ENCODE data around the gene UBN1.

UBN1 gene

DNA sequence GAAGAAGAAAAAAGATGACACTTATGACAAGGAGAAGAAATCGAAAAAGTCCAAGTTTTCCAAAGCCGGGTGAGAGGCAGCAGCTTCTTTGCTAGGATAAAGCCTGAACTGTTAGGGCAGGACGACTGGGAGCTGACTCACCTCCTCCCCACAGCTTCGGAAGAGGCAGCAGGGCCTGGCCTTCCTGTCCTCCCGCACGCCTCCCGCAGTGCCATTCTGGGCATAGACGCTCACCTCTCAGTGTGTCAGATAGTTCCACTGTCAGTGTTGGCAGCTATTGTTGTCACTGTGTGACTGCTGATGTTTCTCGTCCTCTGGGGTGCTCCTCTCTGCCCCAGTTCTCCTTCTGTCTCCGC, 12.6 kb downstream of the UBN1 start:
- DNase-seq: no peak

DNA sequence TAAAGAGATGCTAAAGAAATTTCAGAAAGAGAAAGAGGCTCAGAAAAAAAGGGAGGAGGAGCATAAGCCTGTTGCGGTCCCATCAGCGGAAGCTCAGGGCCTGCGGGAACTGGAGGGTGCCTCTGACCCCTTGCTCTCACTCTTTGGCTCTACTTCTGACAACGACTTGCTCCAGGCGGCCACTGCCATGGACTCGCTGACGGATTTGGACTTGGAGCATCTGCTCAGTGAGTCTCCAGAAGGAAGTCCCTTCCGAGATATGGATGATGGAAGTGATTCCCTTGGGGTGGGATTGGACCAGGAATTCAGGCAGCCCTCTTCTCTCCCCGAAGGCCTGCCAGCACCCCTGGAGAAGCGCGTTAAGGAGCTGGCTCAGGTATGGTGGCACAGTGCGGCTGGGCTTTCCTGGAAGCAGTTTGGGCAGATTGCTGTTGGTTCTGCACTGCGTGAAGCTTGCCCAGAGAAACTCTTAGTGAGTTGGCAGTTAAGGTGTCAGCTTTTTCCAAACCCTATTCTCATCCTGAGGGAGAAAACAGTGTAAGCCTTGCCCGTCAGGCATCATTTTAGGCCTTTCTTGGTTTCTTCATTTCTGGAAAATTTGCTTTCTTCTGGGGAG, 13.6 kb downstream of the UBN1 start:
- DNase-seq: no peak

DNA sequence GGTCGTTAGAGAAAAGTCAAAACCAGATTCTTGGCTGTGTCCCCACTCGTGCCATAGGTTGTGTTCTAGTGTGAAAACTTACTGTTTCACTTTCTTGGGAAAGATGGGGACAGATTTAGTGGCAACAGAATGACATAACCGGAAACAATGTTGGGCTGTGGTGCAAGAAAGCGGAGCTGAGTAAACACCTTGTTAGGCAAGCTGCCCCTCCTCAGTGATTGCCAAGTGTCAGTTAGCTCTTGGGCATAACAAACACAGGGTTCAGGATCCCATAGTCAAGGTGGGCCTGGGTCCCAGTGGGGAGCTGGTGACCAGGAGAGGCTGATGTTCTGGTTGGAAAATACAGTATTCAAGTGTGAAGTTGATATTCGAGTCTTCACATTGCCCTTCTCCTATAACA, 15.4 kb downstream of the UBN1 start:
- no peak for DNase-seq

DNA sequence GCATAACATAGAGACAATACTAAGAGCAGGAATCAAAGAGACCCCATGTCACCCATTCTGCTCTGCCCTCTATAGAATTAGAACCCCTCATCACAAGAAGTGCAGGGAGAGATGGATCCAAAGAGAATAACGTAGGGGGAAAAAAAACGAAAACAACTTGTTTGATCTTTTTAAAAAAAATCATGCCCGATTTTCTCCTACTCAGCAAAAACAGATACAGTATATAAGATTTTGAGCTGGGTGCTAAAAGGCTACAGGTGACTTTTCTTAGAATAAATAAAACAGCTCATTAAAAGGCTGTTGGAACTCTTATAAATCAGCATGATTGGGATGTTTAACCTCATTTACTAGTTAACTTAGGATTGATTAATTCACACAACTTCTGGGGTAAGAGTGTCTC, 17.4 kb downstream of the UBN1 start:
- DNase-seq: no peak

DNA sequence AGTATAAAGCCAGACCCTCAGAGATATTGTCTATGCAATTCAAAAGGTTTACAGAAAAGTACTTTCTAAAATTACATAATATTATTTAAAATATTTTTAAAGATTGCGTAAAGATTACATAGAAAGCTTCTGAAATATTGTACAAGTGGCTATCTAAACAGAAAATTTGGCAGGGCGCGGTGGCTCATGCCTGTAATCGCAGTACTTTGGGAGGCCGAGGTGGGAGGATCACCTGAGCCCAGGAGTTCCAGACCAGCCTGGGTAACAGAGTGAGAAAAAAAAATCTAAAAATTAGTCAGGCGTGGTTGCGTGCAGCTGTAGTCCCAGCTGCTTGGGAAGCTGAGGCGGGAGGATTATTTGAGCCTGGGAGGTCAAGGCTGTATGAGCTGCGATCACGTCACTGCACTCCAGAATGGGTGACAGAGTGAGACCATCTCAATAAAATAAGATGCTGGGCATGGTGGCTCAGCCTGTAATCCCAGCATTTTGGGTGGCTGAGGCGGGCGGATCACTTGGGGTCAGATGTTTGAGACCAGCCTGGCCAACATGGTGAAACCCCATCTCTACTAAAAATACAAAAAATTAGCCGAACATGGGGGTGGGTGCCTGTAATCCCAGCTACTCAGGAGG, 18.1 kb downstream of the UBN1 start:
- DNase-seq: no peak

DNA sequence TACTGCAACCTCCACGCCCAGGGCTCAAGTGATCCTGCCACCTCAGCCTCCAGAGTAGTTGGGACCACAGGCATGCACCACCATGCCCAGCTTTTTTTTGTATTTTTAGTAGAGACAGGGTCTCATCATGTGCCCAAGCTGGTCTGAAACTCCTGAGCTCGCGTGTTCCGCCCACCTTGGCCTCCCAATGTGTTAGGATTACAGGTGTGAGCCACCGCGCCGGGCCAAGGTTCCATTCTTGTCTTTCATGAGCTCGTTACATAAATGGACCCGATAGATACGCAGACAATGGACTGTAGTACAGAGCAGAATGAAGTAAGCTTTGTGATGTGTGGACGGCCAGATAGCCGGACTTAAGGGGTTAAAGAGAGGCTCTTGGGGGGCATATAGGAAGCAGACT, 19.3 kb downstream of the UBN1 start:
- no peak for DNase-seq

DNA sequence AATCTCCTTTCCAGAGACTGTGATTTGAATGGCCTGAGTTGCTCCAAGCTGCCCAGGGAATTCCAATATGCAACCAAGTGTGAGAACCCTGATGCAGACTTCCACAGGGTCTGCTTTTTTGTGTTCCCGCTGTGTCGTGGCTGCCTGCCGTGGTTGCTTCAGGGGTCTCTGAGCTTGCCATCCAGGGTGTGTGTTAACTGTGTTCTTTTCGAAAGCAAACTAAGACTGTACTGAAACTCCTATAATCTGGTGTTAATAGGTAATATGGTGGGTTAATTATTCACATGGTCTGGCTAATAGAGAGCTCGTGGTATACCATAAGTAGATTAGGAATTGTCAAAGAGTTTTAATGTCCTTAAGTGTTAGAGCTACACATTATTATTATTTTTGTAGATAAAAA, 20.7 kb downstream of the UBN1 start:
- DNase-seq: no peak

DNA sequence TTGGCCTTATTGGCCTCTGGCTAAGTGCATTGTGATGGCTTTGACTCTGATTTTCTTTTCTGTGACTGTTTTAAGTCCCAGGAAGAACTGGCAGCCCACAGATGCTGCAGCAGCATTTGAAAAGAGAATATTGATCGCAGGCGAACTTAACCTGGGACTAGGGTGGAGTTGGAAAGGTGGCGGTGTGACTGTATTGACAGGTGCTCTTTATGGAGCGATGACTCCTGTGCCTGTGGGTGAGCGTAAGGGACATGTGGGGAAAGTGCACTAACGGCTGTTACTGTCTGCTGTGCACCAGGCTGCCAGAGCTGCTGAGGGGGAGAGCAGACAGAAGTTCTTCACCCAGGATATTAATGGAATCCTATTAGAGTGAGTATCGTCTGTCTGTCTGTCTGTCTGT, 21.3 kb downstream of the UBN1 start:
- no peak for DNase-seq

DNA sequence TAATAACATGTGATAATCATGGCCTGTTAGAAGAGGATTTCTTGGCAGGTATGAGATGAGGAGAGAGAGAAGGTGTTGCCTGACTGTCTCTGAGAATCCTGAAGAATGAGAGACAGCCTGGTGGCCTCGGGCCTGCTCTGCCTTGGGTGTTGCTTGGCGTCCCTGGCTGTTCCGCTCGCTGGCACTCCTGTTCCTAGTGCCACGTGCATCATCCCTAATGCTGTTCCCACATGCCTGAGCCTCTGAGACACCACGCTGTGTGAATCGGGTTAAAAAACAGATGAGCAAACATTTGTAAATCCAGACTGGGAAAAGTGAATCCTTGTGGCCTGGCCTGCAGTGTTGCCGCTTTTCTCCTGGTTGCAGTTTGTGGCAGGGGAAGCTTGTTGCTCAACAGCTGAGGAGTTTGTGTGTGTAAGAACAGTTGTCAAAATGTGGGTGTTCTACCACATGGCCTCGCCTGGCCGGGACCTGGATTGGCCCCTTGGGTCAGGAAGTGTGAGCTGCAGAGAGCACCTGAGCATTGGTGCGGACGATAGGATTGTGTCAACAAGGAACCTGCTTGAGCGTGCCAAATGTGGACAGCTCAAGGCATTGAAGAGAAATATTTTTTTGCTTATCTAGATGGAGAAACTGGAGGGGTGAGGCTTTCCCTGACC, 22.0 kb downstream of the UBN1 start:
- no peak for DNase-seq

DNA sequence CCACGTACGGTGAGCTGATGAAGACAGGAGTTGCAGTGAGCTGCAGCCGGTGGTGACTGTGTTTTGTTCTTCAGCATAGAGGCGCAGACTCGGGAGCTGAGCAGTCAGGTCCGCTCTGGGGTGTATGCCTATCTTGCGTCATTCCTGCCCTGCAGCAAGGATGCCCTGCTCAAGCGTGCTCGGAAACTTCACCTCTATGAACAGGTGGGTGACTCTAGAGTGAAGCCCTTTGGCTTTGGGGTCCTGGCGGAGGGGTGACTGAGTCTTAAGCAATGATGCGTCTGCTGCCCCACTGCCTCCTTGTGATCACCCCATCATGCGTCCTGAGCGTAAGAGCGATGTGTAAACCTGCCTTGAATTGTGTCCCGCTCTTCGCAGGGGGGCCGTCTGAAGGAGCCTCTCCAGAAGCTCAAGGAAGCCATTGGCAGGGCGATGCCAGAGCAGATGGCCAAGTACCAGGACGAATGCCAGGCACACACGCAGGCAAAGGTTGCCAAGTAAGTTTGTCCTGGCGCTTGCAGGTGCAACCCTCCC, 22.9 kb downstream of the UBN1 start:
- no peak for DNase-seq

DNA sequence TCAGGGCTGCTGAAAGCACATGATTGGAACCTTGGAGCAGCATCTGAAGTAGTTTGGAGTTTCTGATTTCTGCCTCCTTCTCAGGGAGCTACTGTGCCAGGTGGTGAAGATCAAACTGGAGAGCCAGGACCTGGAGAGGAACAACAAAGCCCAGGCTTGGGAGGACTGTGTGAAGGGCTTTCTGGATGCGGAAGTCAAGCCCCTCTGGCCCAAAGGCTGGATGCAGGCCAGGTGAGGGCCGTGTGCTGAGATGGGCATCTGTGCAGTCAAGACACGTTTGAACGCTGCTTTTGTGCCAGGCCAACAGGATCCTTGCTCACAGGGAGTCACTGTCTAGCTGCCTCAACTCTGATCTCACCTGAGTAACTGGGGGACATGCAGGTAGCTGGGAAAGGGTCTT, 23.8 kb downstream of the UBN1 start:
- no peak for DNase-seq

DNA sequence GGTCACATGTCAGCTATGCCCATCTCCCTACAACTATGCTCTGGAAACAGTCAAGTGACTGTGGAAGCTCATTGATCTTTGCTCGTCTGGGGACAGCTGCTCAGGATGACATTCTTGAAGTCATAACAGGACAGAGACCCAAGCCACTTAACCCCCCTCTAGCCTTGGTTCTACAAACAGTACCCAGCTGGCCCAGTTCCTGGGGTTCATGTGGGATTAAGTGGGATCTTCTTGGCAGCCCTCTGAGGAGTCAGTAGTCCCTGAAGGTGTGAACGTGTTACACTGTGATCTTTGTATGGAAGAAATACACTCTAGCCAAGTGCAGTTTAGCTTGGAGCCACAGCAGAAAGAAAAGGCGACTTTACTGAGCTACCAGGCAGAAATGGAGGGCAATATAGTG, 25.8 kb downstream of the UBN1 start:
- no peak for DNase-seq

DNA sequence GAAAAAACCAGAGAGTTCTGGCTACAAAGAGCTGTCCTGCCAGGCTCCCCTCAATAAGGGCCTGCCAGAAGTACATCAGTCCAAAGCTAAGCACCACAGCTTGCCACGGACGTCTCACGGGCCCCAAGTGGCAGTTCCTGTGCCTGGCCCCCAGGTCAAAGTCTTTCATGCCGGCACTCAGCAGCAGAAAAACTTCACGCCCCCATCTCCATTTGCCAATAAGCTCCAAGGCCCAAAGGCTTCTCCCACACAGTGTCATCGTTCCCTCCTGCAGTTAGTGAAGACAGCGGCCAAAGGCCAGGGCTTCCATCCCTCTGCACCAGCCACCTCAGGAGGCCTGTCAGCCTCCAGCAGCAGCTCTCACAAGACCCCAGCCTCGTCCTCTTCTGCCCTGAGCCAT, 27.4 kb downstream of the UBN1 start:
- no peak for DNase-seq

DNA sequence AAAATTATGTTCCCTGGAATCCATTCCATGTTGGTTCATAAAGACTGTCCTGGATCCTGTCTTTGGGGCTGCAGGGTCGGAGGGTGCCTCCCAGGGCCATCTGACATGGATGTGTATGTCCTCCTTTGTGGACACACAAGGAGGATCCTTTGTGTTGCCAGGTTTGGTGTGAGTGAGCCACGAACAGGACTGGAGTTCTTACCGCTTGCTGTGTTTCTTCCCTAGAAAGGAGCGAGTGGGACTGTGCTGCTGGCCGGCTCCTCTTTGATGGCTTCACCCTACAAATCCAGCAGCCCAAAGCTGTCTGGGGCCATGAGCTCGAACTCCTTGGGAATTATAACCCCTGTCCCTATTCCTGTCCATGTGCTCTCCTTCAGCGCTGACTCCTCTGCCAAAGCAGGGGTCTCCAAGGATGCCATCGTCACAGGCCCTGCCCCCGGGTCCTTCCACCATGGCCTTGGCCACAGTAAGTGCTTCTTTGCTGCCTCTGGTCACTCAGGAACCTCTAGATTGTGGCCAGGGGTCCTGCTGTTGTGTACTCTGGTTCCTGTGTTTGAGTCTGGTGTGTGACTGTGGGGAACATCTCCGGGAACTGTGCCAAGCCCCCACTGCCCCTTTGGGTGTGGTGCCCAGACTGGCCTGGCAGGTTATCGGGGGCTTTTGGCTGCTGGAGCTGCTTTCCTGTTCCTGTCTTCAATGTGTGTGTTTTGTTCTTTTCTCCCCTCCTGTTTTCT, 29.5 kb downstream of the UBN1 start:
- no peak for DNase-seq

DNA sequence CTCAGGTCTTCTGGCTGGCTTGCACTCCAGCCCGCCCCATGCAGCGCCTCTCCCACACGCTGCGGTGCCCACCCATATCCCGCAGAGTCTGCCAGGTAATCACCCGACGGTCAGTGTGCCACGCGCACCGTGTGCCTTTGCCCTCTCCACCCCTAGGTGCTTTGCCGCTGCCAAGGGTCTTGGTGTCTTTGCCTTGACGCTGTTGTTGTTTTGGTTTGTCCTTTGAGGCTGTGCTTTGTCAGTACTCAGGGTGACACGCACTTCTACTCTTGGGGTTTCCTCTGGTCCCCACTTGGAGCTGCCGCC, 30.1 kb downstream of the UBN1 start:
- no peak for DNase-seq

DNA sequence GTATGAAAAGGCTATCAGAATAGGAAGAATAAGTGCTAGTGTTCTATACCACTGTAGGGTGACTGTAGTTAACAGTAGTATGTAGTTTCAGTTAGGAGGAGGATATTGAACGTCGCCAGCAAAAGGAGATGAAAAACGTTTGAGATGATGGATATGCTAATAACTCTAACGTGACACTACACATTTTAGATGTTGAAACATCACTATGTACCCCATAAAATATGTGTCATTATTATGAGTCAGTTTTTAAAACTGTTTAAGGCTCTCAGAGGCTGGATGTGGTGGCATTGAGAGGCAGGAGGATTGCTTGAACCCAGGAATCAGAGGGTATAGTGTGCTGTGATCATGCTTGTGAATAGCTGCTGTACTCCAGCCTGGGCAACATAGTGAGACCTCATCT, 31.8 kb downstream of the UBN1 start:
- no peak for DNase-seq

DNA sequence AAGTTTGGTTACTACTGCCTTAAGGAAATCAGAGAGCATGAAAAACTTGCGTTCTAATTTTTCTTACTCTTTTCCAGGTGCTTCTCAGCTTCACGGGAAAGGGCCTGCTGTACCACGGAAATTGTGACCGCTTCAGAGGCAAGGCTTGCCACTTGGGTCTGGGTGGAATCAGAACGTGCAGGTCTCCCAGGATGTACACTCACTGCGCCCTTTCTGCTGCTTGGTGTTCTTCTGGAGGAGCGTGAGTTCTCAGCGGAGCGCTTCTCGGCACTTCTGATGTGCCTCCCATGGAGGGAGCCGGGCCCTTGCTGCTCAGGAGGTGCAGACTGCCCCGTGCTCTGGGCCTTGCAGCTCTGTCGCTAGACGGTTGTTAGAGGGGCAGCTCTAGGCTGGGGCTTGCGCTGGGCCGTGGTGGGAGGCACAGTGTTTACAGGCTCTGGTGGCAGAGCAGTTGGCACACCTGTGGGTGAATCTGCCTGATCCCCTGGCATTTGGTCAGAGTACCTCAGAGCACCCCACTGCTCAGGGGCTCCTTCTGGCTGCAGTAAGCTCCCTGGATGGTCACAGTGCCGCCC, 32.8 kb downstream of the UBN1 start:
- DNase-seq: no peak

DNA sequence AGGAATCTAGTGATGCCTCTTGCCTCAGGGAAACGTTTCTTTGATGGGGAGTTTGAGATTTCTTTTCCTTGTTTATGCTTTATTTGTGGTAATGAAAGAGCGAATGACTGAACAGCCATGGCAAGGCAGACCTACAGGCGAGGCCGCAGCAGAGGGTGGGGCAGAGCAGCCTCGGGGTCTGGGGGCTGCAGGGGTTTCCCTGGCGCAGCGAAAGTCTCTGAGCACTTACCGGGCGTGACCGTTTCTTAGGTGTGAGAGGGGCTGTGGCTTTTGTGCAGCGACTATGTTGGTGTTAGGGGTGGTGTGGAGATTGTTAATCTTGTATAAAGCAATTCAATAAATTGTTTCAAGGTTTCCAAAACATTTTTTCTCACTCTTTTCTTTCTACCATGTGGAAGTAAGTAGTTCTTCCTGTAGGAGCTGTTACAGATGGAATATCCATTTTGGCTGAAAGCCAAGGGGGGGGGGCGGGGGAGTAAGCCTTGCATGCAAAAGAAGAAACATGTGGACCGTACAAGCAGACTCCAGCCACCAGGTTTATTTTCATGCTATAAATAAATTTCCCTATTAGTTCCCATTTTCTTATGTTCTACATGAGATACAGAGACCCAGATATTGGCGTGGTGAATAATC, 34.8 kb downstream of the UBN1 start:
- no peak for DNase-seq

DNA sequence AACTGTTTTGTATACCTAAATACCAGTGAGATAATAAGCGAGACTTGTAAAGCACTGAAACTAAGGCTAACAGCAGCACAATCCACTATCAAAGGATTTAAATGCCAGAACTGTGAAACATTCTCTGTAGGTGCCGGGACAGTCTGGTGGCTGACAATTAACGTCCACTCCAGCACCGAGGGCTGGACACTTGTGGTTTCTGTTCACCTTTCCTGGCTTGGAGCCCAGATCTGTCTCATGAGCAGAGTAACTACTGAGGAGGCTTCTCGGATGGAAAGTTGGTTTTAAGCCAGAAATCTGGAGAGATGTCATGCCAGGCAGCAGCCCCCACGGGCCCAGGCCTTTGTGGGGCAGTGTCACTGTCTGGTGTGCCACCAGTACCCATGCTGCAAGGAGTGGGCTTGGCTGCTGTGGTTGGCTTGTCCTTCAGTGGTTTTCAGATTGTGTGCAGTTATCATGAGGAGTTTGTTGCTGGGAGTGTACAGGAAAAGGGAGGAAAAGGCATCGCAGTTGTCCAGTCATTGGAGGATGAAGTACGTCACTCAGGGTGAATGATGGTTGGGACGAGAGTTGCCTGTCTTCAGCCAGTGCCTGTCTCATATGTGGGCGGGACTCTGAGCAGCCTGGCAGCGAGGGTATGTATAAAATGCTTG, 35.5 kb downstream of the UBN1 start:
- DNase-seq: no peak

DNA sequence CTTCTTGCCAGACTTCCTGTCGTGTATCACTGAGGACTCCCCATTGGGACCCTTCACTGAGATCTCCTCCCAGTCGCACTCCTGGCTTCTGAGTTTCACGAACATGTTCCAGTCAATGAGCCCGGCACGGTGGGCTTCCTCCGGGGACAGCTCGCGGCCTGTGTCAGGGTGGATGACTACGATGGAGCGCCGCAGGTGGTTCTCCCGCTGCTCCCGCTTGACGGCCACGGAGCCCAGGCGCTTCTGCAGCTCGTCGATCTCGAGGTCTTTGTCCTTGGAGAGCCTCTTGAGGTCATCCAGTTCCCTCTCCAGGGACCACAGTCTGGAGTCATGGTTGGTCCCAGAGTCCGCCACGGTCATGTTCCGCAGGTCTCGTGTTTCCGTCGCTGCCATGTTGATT, 36.2 kb downstream of the UBN1 start:
- DNase-seq: no peak

DNA sequence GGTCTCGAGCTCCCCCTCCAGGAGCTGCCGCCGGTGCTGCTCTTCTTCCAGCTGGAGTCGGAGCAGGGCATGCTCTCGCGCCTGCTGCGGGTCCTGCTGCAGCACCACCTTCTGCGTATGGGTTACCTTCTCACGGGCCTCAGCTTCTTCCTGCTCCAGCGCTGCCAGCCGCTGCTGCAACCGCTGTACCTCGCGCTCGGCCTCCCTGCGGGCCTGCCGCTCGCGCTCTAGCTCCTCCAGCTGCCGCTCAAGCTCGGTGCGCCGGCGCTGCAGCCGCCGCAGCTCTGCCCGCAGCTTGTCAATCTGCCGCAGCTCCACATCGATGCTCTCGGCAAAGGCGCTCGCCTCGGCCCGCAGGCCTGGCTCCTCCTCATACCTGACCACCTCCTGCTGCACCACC, 36.9 kb downstream of the UBN1 start:
- DNase-seq: no peak

DNA sequence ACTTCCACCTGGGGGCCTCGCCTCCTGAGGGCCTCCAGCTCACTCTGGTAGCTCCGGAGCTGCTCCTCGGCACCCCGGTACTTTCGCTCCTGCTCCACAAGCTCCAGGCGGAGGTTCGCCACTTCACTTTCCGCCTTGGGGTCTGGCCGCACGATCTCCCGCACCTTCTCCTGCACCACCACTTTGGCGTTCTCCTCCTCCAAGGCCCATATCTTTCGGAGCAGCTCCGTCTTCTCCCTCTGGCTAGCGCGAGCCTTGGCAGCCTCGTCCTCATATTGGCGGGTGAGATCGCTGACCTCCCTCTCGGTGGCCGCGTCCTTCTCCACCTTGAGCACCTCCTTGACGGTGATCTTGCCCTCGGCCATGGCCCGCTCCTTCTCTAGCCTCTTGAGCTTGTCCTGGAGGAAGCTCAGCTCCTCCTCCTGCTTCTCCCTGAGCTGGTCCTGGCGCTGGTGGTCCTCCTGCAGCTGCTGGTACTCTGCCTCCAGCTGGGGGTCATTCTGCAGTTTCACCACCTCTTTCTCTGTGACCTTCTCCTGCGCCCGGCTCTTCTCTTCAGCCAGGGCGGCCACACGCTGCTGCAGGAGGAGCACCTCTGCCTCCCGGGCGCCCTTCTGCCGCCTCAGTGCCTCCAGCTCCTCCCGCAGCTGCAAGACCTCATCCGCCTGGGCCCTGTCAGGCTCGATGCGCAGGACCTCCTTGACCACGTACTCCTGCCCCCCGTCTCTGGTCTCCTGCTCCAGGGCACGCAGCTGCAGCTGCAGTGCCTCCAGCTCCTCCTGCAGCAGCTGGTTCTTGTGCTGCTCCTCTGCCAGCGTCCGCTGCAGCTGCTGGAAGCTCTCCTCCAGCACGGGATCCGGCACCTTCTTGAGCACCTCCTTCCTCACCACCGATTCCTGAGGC, 37.9 kb downstream of the UBN1 start:
- DNase-seq: no peak
